HCT116 (cell line): ENCODE results near the gene WDR31. TPM values are rescaled to one million over a fixed set of nuclear protein-coding genes. Genes with fewer than 3 reads are reported as not detected.

Experiments used
- ATAC-seq: fragments of 200-7000 bp; cut with Tn5 transposase; 2 replicates; pipeline ENCODE4 v1.9.1; 2020; ENCODE audit warnings: mild to moderate bottlenecking, moderate library complexity
- BruUV-seq: library from RNA; stranded (reverse); fragments of 400-500 nt; replicated peaks from 2 replicates; lab custom pipeline; 2021; lab: Mats Ljungman, UMichigan
- CTCF ChIA-PET: fragments of 300-600 bp; sonication (Branson Sonifier 250); formaldehyde crosslinking; loops from one replicate; lab custom pipeline; 2021; ENCODE audit warnings: antibody characterized with exemption; lab: Charles Lee
- POLR2A ChIA-PET: fragments of 300-600, 350-600 bp; sonication (Branson Sonifier 250); formaldehyde crosslinking; loops from one replicate; lab custom pipeline; 2021; ENCODE audit warnings: antibody characterized with exemption; lab: Charles Lee
- RAD21 ChIA-PET, 2 experiments: fragments of 300-600 bp; sonication (Branson Sonifier 250); formaldehyde crosslinking; loops; one replicate each; lab custom pipeline; 2023; ENCODE audit warnings: low total read pairs in 2 of 2; ENCODE audit not compliant: uncharacterized antibody in 2 of 2, unreplicated experiment in 2 of 2, low non-redundant PET in 1 of 2; lab: Charles Lee
- DNase-seq: peaks from one replicate; pipeline ENCODE4 v3.0.0-alpha.2; 2010; ENCODE audit warnings: low read depth, low spot score
- H2AFZ ChIP-seq: fragments of 200-600 bp; shearing (Covaris generic), sonication (generic); 2 replicates; pipeline ENCODE4 v1.6.1; 2017; ENCODE audit warnings: low read depth, mixed run types, mixed read lengths, antibody characterized with exemption, low read length; ENCODE audit not compliant: poor library complexity, severe bottlenecking
- H3K27ac ChIP-seq: 2 replicates; pipeline ENCODE4 v1.5.1; 2012; ENCODE audit warnings: low read depth, low read length
- H3K27me3 ChIP-seq: fragments of 200-600 bp; sonication (generic); 2 replicates; pipeline ENCODE4 v1.6.1; 2016; ENCODE audit warnings: mixed run types, low read length, mixed read lengths; ENCODE audit not compliant: insufficient read depth
- H3K36me3 ChIP-seq, 2 experiments: fragments of 200-500 bp in 1 of 2; fragments of 200-600 bp in 1 of 2; sonication (Bioruptor generic) in 1 of 2; sonication (generic) in 1 of 2; 2 replicates each; pipeline versions ENCODE4 v1.5.1 to v1.6.1; 2014 to 2016; ENCODE audit warnings: low read length in 2 of 2, inconsistent platforms in 1 of 2, mixed read lengths in 1 of 2, mixed run types in 1 of 2; ENCODE audit not compliant: insufficient read depth in 2 of 2, control insufficient read depth in 1 of 2
- H3K4me1 ChIP-seq, 2 experiments: fragments of 200-600 bp in 1 of 2; sonication (generic) in 1 of 2; 2 replicates each; pipeline versions ENCODE4 v1.5.1 to v1.6.1; 2012 to 2017; ENCODE audit warnings: low read length in 2 of 2, inconsistent platforms in 1 of 2, mild to moderate bottlenecking in 1 of 2, mixed read lengths in 1 of 2, mixed run types in 1 of 2, moderate library complexity in 1 of 2; ENCODE audit not compliant: insufficient read depth in 2 of 2, control insufficient read depth in 1 of 2
- H3K4me2 ChIP-seq: fragments of 200-600 bp; sonication (generic); 2 replicates; pipeline ENCODE4 v1.6.1; 2017; ENCODE audit warnings: mixed run types, low read length, mixed read lengths
- H3K4me3 ChIP-seq, 2 experiments: fragments of 200-600 bp in 1 of 2; sonication (generic) in 1 of 2; replicated peaks in 1 of 2; 2 replicates each; pipeline ENCODE4 v1.5.1; 2011 to 2016; ENCODE audit warnings: low read length in 2 of 2, control low read depth in 1 of 2, low read depth in 1 of 2, mild to moderate bottlenecking in 1 of 2, mixed read lengths in 1 of 2, mixed run types in 1 of 2
- H3K79me2 ChIP-seq: fragments of 200-600 bp; sonication (generic); 2 replicates; pipeline ENCODE4 v1.6.1; 2017; ENCODE audit warnings: mild to moderate bottlenecking, mixed run types, low read length, moderate library complexity, mixed read lengths; ENCODE audit not compliant: insufficient read depth
- H3K9ac ChIP-seq: fragments of 200-600 bp; sonication (generic); 2 replicates; pipeline ENCODE4 v1.6.1; 2016; ENCODE audit warnings: low read length, mixed read lengths
- H3K9me2 ChIP-seq: fragments of 200-600 bp; sonication (generic), shearing (Covaris generic); 2 replicates; pipeline ENCODE4 v1.6.1; 2017; ENCODE audit warnings: mixed run types, mild to moderate bottlenecking, moderate library complexity; ENCODE audit not compliant: insufficient read depth
- H3K9me3 ChIP-seq, 2 experiments: fragments of 200-500 bp in 1 of 2; fragments of 200-600 bp in 1 of 2; sonication (Bioruptor generic) in 1 of 2; sonication (generic) in 1 of 2; 2 replicates each; pipeline ENCODE4 v1.6.1; 2014 to 2017; ENCODE audit warnings: low read length in 2 of 2, mixed read lengths in 2 of 2, inconsistent platforms in 1 of 2, low read depth in 1 of 2, mild to moderate bottlenecking in 1 of 2, mixed run types in 1 of 2, moderate library complexity in 1 of 2; ENCODE audit not compliant: control insufficient read depth in 1 of 2, insufficient read depth in 1 of 2
- H4K20me1 ChIP-seq: fragments of 200-600 bp; sonication (generic), shearing (Covaris generic); 2 replicates; pipeline ENCODE4 v1.6.1; 2017; ENCODE audit warnings: mixed run types, mild to moderate bottlenecking, moderate library complexity; ENCODE audit not compliant: insufficient read depth
- CBX3 ChIP-seq: IDR thresholded peaks from 2 replicates; pipeline ENCODE4 v1.6.1; 2012; ENCODE audit warnings: low read depth
- CEBPB ChIP-seq: IDR thresholded peaks from 2 replicates; pipeline ENCODE4 v1.6.1; 2012; ENCODE audit warnings: low read depth
- CTCF ChIP-seq, 3 experiments: fragments of 200-600 bp in 1 of 3; sonication (generic) in 1 of 3; IDR thresholded peaks in 2 of 3; conservative IDR thresholded peaks in 1 of 3; 2 replicates each; pipeline ENCODE4 v1.5.1; 2012 to 2017; ENCODE audit warnings: low read depth in 2 of 3, low read length in 2 of 3, antibody characterized with exemption in 1 of 3, borderline replicate concordance in 1 of 3, control low read depth in 1 of 3, mild to moderate bottlenecking in 1 of 3, mixed read lengths in 1 of 3, mixed run types in 1 of 3, moderate library complexity in 1 of 3; ENCODE audit not compliant: insufficient read depth in 1 of 3
- EGR1 ChIP-seq: IDR thresholded peaks from 2 replicates; pipeline ENCODE4 v1.6.1; 2012; ENCODE audit warnings: low read depth
- ELF1 ChIP-seq: IDR thresholded peaks from 2 replicates; pipeline ENCODE4 v1.6.1; 2012; ENCODE audit warnings: low read depth, borderline replicate concordance
- EZH2 ChIP-seq: fragments of 200-600 bp; sonication (generic); IDR thresholded peaks from 2 replicates; pipeline ENCODE4 v1.6.1; 2017; ENCODE audit warnings: antibody characterized with exemption, mixed run types
- EZH2phosphoT487 ChIP-seq: fragments of 200-600 bp; IDR thresholded peaks from 2 replicates; pipeline ENCODE4 v1.6.1; 2018; ENCODE audit warnings: antibody characterized with exemption, borderline replicate concordance
- FOSL1 ChIP-seq: IDR thresholded peaks from 2 replicates; pipeline ENCODE4 v1.6.1; 2012; ENCODE audit warnings: low read depth
- JUND ChIP-seq: IDR thresholded peaks from 2 replicates; pipeline ENCODE4 v1.6.1; 2012
- MAX ChIP-seq: IDR thresholded peaks from 2 replicates; pipeline ENCODE4 v1.6.1; 2012
- POLR2A ChIP-seq: IDR thresholded peaks from 2 replicates; pipeline ENCODE4 v1.7.0; 2011; ENCODE audit warnings: borderline replicate concordance; ENCODE audit not compliant: insufficient read depth, insufficient read length; ENCODE audit errors: extremely low read depth
- RAD21 ChIP-seq: IDR thresholded peaks from 2 replicates; pipeline ENCODE4 v1.6.1; 2012; ENCODE audit warnings: low read depth, mild to moderate bottlenecking
- REST ChIP-seq: IDR thresholded peaks from 2 replicates; pipeline ENCODE4 v1.6.1; 2012; ENCODE audit warnings: low read depth
- SIN3A ChIP-seq: IDR thresholded peaks from 2 replicates; pipeline ENCODE4 v1.6.1; 2012; ENCODE audit warnings: low read depth
- ZBTB33 ChIP-seq: IDR thresholded peaks from 2 replicates; pipeline ENCODE4 v1.6.1; 2011; ENCODE audit warnings: mild to moderate bottlenecking, low read length, moderate library complexity; ENCODE audit not compliant: insufficient replicate concordance; ENCODE audit errors: extremely low read depth
- ZNF274 ChIP-seq: fragments of 200-500 bp; sonication (Bioruptor generic); IDR thresholded peaks from 2 replicates; pipeline ENCODE4 v1.6.1; 2014; ENCODE audit warnings: mild to moderate bottlenecking, low read depth, low read length, inconsistent platforms
- intact Hi-C: fragments of 100-400 bp; cut with micrococcal nuclease; formaldehyde crosslinking; loops from 2 replicates; pipeline ENCODE4 v1.10.0; 2022
- total RNA-seq: library from RNA; stranded (reverse); gene quantifications from one replicate; pipeline ENCODE4 v1.2.1, GENCODE V29; 2021; ENCODE audit not compliant: unreplicated experiment
- TF ChIP-seq, protein P1 (sequence below): IDR thresholded peaks from 2 replicates; pipeline ENCODE4 v1.6.1; 2012

Gene WDR31
- total RNA-seq, 1 experiment from 2014 or later: 5.9 TPM

GRCh38 chr9:113275157-113276131, 64.6 kb downstream of the WDR31 start, which contains the start of the genes CDC26 and PRPF4:
Gene CDC26, minus strand, starts transcription at chr9:113275572. Its CDS starts 3,065 bp downstream, at chr9:113272507.
Gene PRPF4, plus strand, starts transcription at chr9:113275658. Its CDS starts 86 bp downstream, at chr9:113275744.
- Histone ChIP-seq H3K79me2 (peaks cover 69% of the 10 kb centered on the region), H3K9me2 (no peaks in the 10 kb centered on the region), H3K27me3 (no peaks in the 10 kb centered on the region), H3K9ac (peak within 1 kb of the TSS; percentile 96), H3K4me1 (peaks cover 3 to 14% of the 10 kb centered on the region in 2 experiments; a peak in 3 of 4 replicates), H4K20me1 (peaks cover 6% of the 10 kb centered on the region; the same call in 1 of the 2 replicates), H3K4me2 (peak within 1 kb of the TSS; percentile 79), H3K36me3 (peaks cover 34 to 41% of the 10 kb centered on the region in 2 experiments), H3K4me3 (peak within 1 kb of the TSS; percentile 71 to 73), H2AFZ (peak within 1 kb of the TSS; percentile 63), H3K27ac (peak within 1 kb of the TSS; percentile 70), H3K9me3 (no peaks in the 10 kb centered on the region)
- DNase-seq (peak; percentile 95), ATAC-seq (peak; percentile 86)
- BruUV-seq: TSS peak; percentile 76
- ChIA-PET RAD21 (interaction anchor here (0.8 to 1.6 kb wide), 5 partner anchors 126 to 383 kb away, joined by 3 to 4 read pairs (median 3); partner anchors contain the start of gene ALAD (in 1 of the 2)), POLR2A (interaction anchor here (1.0 to 1.7 kb wide), 5 partner anchors 54 to 383 kb away, joined by 4 to 11 read pairs (median 6); partner anchors contain the start of genes C9orf43, FKBP15, HDHD3 and POLE3), CTCF (interaction anchor here (0.6 to 2.2 kb wide), 13 partner anchors 9 to 383 kb away, joined by 3 to 25 read pairs (median 5); partner anchors contain the start of genes ALAD, C9orf43, POLE3 and SLC31A1)
- intact Hi-C loops: loop anchor here (1.0 to 10.0 kb wide), 2 partner anchors 65 to 351 kb away; partner anchors contain the start of gene WDR31
- TF ChIP-seq EZH2phosphoT487: no peak
- TF ChIP-seq REST: no peak
- no peak for TF ChIP-seq JUND
- TF ChIP-seq MAX: peak; percentile 85
- TF ChIP-seq, protein P1, sequence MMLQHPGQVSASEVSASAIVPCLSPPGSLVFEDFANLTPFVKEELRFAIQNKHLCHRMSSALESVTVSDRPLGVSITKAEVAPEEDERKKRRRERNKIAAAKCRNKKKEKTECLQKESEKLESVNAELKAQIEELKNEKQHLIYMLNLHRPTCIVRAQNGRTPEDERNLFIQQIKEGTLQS: no peak
- TF ChIP-seq CBX3: no peak
- no peak for TF ChIP-seq ZNF274
- no peak for TF ChIP-seq FOSL1
- peak; percentile 83 for TF ChIP-seq ELF1
- no peak for TF ChIP-seq EZH2
- peak; percentile 93 for TF ChIP-seq ZBTB33
- no peak for TF ChIP-seq CEBPB
- TF ChIP-seq POLR2A: peak; percentile 92
- peak; percentile 99 for TF ChIP-seq EGR1
- peak; percentile 88 for TF ChIP-seq SIN3A
- no peak for TF ChIP-seq CTCF (IDR thresholded peaks at IDR 0.05 in 2 of 3, conservative IDR thresholded peaks at IDR 0.05 in 1 of 3; ENCODE audit: borderline replicate concordance in 1 of 3, insufficient read depth in 1 of 3, low read depth in 2 of 3, low read length in 2 of 3)
- no peak for TF ChIP-seq RAD21
